ENCODE results near the gene NFS1.

DNA sequence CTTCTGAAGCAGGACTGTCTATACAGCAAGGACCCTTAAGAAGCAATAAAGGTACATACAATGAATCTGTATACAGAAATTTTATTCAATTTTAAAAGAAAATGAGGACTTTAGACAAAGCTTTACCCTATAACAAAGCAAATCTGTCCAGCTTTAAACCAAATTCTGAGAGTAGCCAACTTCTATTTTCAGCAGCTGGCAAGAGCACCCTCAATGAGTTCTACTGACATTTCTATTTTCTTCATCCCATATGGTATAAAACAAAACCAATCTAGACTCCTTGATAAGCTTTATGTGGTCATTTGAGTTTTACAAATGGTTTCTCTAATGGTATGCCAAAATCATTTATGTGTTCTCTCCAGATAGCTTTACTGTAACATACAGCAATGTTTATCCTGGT lies 47.2 kb downstream of the NFS1 start:
- TF ChIP-seq POLR2A (IDR thresholded peaks at IDR 0.05; ENCODE audit: low read depth, low read length) (no peak), POLR2AphosphoS5 (IDR thresholded peaks at IDR 0.05; ENCODE audit: low read depth, low read length) (no peak)
